ENCODE data around the gene SMR3B.

SMR3B gene

GRCh38 chr4:70382691-70383181 is at the start of gene SMR3B:
SMR3B (plus strand) TSS chr4:70383131; CDS start chr4:70384511, 1,380 bp downstream.
- no peak within 1 kb of the TSS for H3K9ac ChIP-seq (ENCODE audit: low read length in 5 of 5)
- no peak within 1 kb of the TSS for H3K27ac ChIP-seq (ENCODE audit: low read depth, low read length)
- H3K4me1 ChIP-seq (ENCODE audit: control insufficient read depth in 5 of 5, insufficient read depth in 5 of 5, low read length in 5 of 5): no peaks in the 10 kb centered on the region
- no peak within 1 kb of the TSS for H3K4me3 ChIP-seq (ENCODE audit: low read depth in 1 of 5, low read length in 5 of 5)
- no peaks in the 10 kb centered on the region for H3K27me3 ChIP-seq (ENCODE audit: control insufficient read depth in 5 of 5, insufficient read depth in 4 of 5, low read length in 5 of 5)
- no peaks in the 10 kb centered on the region for H3K9me3 ChIP-seq (ENCODE audit: control insufficient read depth in 5 of 5, low read length in 5 of 5)
- no peaks in the 10 kb centered on the region for H3K36me3 ChIP-seq (ENCODE audit: control insufficient read depth in 5 of 5, insufficient read depth in 5 of 5, low read length in 5 of 5)

- H3K36me3 ChIP-seq (ENCODE audit: control insufficient read depth in 5 of 5, insufficient read depth in 5 of 5, low read length in 5 of 5): no peaks in the 10 kb centered on the region
- H3K9ac ChIP-seq (ENCODE audit: low read length in 5 of 5): no peak within 1 kb of the TSS
- H3K4me3 ChIP-seq (ENCODE audit: low read depth in 1 of 5, low read length in 5 of 5): no peak within 1 kb of the TSS
- H3K27ac ChIP-seq (ENCODE audit: low read depth, low read length): no peak within 1 kb of the TSS
- H3K4me1 ChIP-seq (ENCODE audit: control insufficient read depth in 5 of 5, insufficient read depth in 5 of 5, low read length in 5 of 5): peaks cover 0 to 9% (median 0%) of the 10 kb centered on the region in 5 donors
- H3K27me3 ChIP-seq (ENCODE audit: control insufficient read depth in 5 of 5, insufficient read depth in 4 of 5, low read length in 5 of 5): no peaks in the 10 kb centered on the region
- H3K9me3 ChIP-seq (ENCODE audit: control insufficient read depth in 5 of 5, low read length in 5 of 5): no peaks in the 10 kb centered on the region
Measured at GRCh38 chr4:70334681-70335080, 48.2 kb upstream of the SMR3B start, which contains the start of gene CABS1. CABS1 (plus strand) TSS chr4:70334981; CDS start chr4:70335040, 59 bp downstream.

GRCh38 chr4:70336043-70336442 is 46.9 kb upstream of the SMR3B start:
- H3K4me3 ChIP-seq (ENCODE audit: low read depth in 1 of 5, low read length in 5 of 5): no peak overlapping the region
- peaks cover 0 to 9% (median 0%) of the 10 kb centered on the region in 5 donors for H3K4me1 ChIP-seq (ENCODE audit: control insufficient read depth in 5 of 5, insufficient read depth in 5 of 5, low read length in 5 of 5)
- no peaks in the 10 kb centered on the region for H3K27me3 ChIP-seq (ENCODE audit: control insufficient read depth in 5 of 5, insufficient read depth in 4 of 5, low read length in 5 of 5)
- H3K9ac ChIP-seq (ENCODE audit: low read length in 5 of 5): no peak overlapping the region
- H3K9me3 ChIP-seq (ENCODE audit: control insufficient read depth in 5 of 5, low read length in 5 of 5): no peaks in the 10 kb centered on the region
- H3K27ac ChIP-seq (ENCODE audit: low read depth, low read length): no peak overlapping the region
- no peaks in the 10 kb centered on the region for H3K36me3 ChIP-seq (ENCODE audit: control insufficient read depth in 5 of 5, insufficient read depth in 5 of 5, low read length in 5 of 5)

GRCh38 chr4:70337886-70338420 is 45.0 kb upstream of the SMR3B start:
- Histone ChIP-seq H3K4me3 (ENCODE audit: low read depth in 1 of 5, low read length in 5 of 5) (no peak overlapping the region), H3K27ac (ENCODE audit: low read depth, low read length) (no peak overlapping the region), H3K36me3 (ENCODE audit: control insufficient read depth in 5 of 5, insufficient read depth in 5 of 5, low read length in 5 of 5) (no peaks in the 10 kb centered on the region), H3K4me1 (ENCODE audit: control insufficient read depth in 5 of 5, insufficient read depth in 5 of 5, low read length in 5 of 5) (peaks cover 0 to 9% (median 0%) of the 10 kb centered on the region in 5 donors), H3K27me3 (ENCODE audit: control insufficient read depth in 5 of 5, insufficient read depth in 4 of 5, low read length in 5 of 5) (no peaks in the 10 kb centered on the region), H3K9me3 (ENCODE audit: control insufficient read depth in 5 of 5, low read length in 5 of 5) (no peaks in the 10 kb centered on the region), H3K9ac (ENCODE audit: low read length in 5 of 5) (no peak overlapping the region)

GRCh38 chr4:70356185-70356584 is 26.7 kb upstream of the SMR3B start:
- Histone ChIP-seq H3K9me3 (ENCODE audit: control insufficient read depth in 5 of 5, low read length in 5 of 5) (peaks cover 0 to 3% (median 0%) of the 10 kb centered on the region in 5 donors), H3K4me3 (ENCODE audit: low read depth in 1 of 5, low read length in 5 of 5) (no peak overlapping the region), H3K4me1 (ENCODE audit: control insufficient read depth in 5 of 5, insufficient read depth in 5 of 5, low read length in 5 of 5) (no peaks in the 10 kb centered on the region), H3K27ac (ENCODE audit: low read depth, low read length) (no peak overlapping the region), H3K36me3 (ENCODE audit: control insufficient read depth in 5 of 5, insufficient read depth in 5 of 5, low read length in 5 of 5) (no peaks in the 10 kb centered on the region), H3K27me3 (ENCODE audit: control insufficient read depth in 5 of 5, insufficient read depth in 4 of 5, low read length in 5 of 5) (no peaks in the 10 kb centered on the region), H3K9ac (ENCODE audit: low read length in 5 of 5) (no peak overlapping the region)

GRCh38 chr4:70359115-70359661 is 23.7 kb upstream of the SMR3B start:
- Histone ChIP-seq H3K4me3 (ENCODE audit: low read depth in 1 of 5, low read length in 5 of 5) (no peak overlapping the region), H3K9ac (ENCODE audit: low read length in 5 of 5) (no peak overlapping the region), H3K4me1 (ENCODE audit: control insufficient read depth in 5 of 5, insufficient read depth in 5 of 5, low read length in 5 of 5) (no peaks in the 10 kb centered on the region), H3K9me3 (ENCODE audit: control insufficient read depth in 5 of 5, low read length in 5 of 5) (peaks cover 0 to 3% (median 0%) of the 10 kb centered on the region in 5 donors), H3K27me3 (ENCODE audit: control insufficient read depth in 5 of 5, insufficient read depth in 4 of 5, low read length in 5 of 5) (no peaks in the 10 kb centered on the region), H3K27ac (ENCODE audit: low read depth, low read length) (no peak overlapping the region), H3K36me3 (ENCODE audit: control insufficient read depth in 5 of 5, insufficient read depth in 5 of 5, low read length in 5 of 5) (no peaks in the 10 kb centered on the region)

GRCh38 chr4:70360460-70360859 is 22.5 kb upstream of the SMR3B start, which contains the start of gene SMR3A:
SMR3A (plus strand) TSS chr4:70360760; CDS start chr4:70362116, 1,356 bp downstream.
- no peaks in the 10 kb centered on the region for H3K36me3 ChIP-seq (ENCODE audit: control insufficient read depth in 5 of 5, insufficient read depth in 5 of 5, low read length in 5 of 5)
- H3K27ac ChIP-seq (ENCODE audit: low read depth, low read length): no peak within 1 kb of the TSS
- H3K4me3 ChIP-seq (ENCODE audit: low read depth in 1 of 5, low read length in 5 of 5): no peak within 1 kb of the TSS
- no peaks in the 10 kb centered on the region for H3K4me1 ChIP-seq (ENCODE audit: control insufficient read depth in 5 of 5, insufficient read depth in 5 of 5, low read length in 5 of 5)
- no peak within 1 kb of the TSS for H3K9ac ChIP-seq (ENCODE audit: low read length in 5 of 5)
- peaks cover 0 to under 1% (median 0%) of the 10 kb centered on the region in 5 donors for H3K9me3 ChIP-seq (ENCODE audit: control insufficient read depth in 5 of 5, low read length in 5 of 5)
- no peaks in the 10 kb centered on the region for H3K27me3 ChIP-seq (ENCODE audit: control insufficient read depth in 5 of 5, insufficient read depth in 4 of 5, low read length in 5 of 5)

- Histone ChIP-seq H3K4me1 (ENCODE audit: control insufficient read depth in 5 of 5, insufficient read depth in 5 of 5, low read length in 5 of 5) (peaks cover 0 to 9% (median 0%) of the 10 kb centered on the region in 5 donors), H3K9ac (ENCODE audit: low read length in 5 of 5) (no peak overlapping the region), H3K27me3 (ENCODE audit: control insufficient read depth in 5 of 5, insufficient read depth in 4 of 5, low read length in 5 of 5) (no peaks in the 10 kb centered on the region), H3K4me3 (ENCODE audit: low read depth in 1 of 5, low read length in 5 of 5) (no peak overlapping the region), H3K36me3 (ENCODE audit: control insufficient read depth in 5 of 5, insufficient read depth in 5 of 5, low read length in 5 of 5) (no peaks in the 10 kb centered on the region), H3K27ac (ENCODE audit: low read depth, low read length) (no peak overlapping the region), H3K9me3 (ENCODE audit: control insufficient read depth in 5 of 5, low read length in 5 of 5) (no peaks in the 10 kb centered on the region)
Measured at GRCh38 chr4:70364002-70364401, 18.9 kb upstream of the SMR3B start.

- no peaks in the 10 kb centered on the region for H3K27me3 ChIP-seq (ENCODE audit: control insufficient read depth in 5 of 5, insufficient read depth in 4 of 5, low read length in 5 of 5)
- no peaks in the 10 kb centered on the region for H3K36me3 ChIP-seq (ENCODE audit: control insufficient read depth in 5 of 5, insufficient read depth in 5 of 5, low read length in 5 of 5)
- no peak overlapping the region for H3K9ac ChIP-seq (ENCODE audit: low read length in 5 of 5)
- H3K4me1 ChIP-seq (ENCODE audit: control insufficient read depth in 5 of 5, insufficient read depth in 5 of 5, low read length in 5 of 5): peaks cover 0 to 9% (median 0%) of the 10 kb centered on the region in 5 donors
- no peaks in the 10 kb centered on the region for H3K9me3 ChIP-seq (ENCODE audit: control insufficient read depth in 5 of 5, low read length in 5 of 5)
- no peak overlapping the region for H3K4me3 ChIP-seq (ENCODE audit: low read depth in 1 of 5, low read length in 5 of 5)
- no peak overlapping the region for H3K27ac ChIP-seq (ENCODE audit: low read depth, low read length)
Measured at GRCh38 chr4:70365479-70365878, 17.5 kb upstream of the SMR3B start.

- Histone ChIP-seq H3K27ac (ENCODE audit: low read depth, low read length) (no peak overlapping the region), H3K9me3 (ENCODE audit: control insufficient read depth in 5 of 5, low read length in 5 of 5) (no peaks in the 10 kb centered on the region), H3K4me3 (ENCODE audit: low read depth in 1 of 5, low read length in 5 of 5) (no peak overlapping the region), H3K9ac (ENCODE audit: low read length in 5 of 5) (no peak overlapping the region), H3K4me1 (ENCODE audit: control insufficient read depth in 5 of 5, insufficient read depth in 5 of 5, low read length in 5 of 5) (peaks cover 0 to 9% (median 0%) of the 10 kb centered on the region in 5 donors), H3K27me3 (ENCODE audit: control insufficient read depth in 5 of 5, insufficient read depth in 4 of 5, low read length in 5 of 5) (no peaks in the 10 kb centered on the region), H3K36me3 (ENCODE audit: control insufficient read depth in 5 of 5, insufficient read depth in 5 of 5, low read length in 5 of 5) (no peaks in the 10 kb centered on the region)
Measured at GRCh38 chr4:70367813-70368212, 15.1 kb upstream of the SMR3B start.

All from subcutaneous abdominal adipose tissue (tissue), 5 donors.